Uterus (tissue), 2 donors: Measurements from ENCODE around the gene WDR20.

Experiments used
- CTCF ChIP-seq, 4 experiments: fragments of 200-600 bp in 2 of 4; fragments of 450-650 bp in 2 of 4; sonication (generic) in 2 of 4; IDR thresholded peaks; one replicate each; pipeline ENCODE4 v1.5.1; 2016 to 2019; ENCODE audit warnings: antibody characterized with exemption in 4 of 4, mild to moderate bottlenecking in 2 of 4, moderate library complexity in 1 of 4
- POLR2A ChIP-seq, 2 donors: fragments of 450-650 bp; IDR thresholded peaks; one replicate each; pipeline ENCODE4 v1.6.1; 2016; ENCODE audit warnings: antibody characterized with exemption in 2 of 2, mild to moderate bottlenecking in 1 of 2, moderate library complexity in 1 of 2

- TF ChIP-seq CTCF (IDR thresholded peaks at IDR 0.05) (no peak), POLR2A (IDR thresholded peaks at IDR 0.05) (no peak)
Measured at GRCh38 chr14:102184316-102185035, 44.8 kb downstream of the WDR20 start.
